GM18498 (cell line): ENCODE results near the gene ARL3.

Source experiments
- ATAC-seq: cut with Tn5 transposase; IDR thresholded peaks from one replicate; pipeline ENCODE4 v1.9.1; 2021; ENCODE audit warnings: mild to moderate bottlenecking, moderate library complexity; ENCODE audit not compliant: unreplicated experiment

The ARL3 gene

DNA sequence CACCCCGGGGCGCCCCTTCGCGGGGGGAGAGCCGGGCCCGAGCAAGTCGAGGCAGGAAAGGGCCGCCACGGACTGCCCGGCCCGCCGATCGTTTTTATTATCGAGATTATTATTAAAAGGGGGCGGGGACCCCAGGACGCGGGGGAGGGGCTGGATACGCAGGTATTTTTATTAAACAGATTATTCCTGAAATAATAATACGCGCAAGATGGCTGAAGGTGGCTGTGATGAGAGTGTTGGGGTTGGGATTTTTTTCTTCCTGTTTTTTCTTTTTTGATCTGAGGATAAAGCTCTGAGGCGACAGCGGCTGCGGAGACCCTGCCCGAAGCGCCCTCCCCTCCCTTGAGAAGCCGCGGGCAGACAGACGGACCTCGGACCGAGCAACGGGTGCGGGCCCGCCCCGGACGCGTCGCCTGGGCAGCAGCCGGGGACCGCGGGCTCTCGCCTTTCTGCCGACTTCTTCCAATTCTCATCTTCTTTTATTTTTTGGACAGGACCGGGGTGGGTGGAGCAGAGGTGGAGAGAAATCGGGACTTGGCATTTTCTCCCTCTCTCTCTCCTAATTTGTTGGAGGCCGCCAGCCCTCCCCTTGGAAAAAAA is 71.4 kb downstream of the ARL3 start:
- ATAC-seq: no peak

DNA sequence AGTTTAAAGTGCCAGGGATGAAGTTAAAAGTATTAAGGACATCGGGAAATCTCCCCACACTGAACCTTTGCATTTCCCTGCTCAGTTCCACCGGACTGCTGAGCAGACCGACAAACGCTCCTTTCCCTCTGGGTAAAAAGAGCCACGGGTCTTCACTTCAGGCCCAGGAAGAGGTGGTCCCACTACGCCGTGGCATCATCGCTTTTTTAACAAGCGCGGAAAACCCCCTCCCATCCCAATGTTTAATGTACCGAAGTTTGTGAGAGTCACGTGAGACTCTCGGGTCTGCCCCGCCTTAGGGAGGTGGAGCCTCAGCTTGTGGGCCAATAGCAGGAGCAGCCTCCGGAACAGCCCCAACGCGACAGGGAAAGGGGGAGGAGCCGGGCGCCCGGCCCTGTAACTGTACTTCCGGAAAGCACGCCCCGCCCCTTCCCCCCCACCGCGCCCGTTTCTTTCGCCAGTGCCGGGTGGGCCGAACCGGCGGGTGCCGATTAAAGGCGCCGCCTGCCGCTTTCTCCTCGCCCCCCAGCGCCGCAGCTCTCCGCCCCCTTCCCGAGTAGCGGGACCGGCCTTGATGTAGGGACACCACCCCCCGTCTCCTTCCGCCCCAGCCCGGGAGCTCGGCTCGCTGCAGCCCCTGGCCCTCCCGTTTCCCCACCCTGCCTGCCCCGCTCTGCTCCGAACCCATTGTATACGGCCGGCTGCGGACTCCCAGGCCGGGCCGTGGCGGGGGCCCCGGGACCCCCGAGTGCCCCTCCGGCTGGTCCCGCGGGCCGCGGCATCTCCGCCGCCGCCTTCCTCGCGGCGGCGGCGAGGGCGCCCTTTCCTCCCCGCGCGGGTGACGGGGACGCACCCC is 72.1 kb downstream of the ARL3 start:
- ATAC-seq: peak; percentile 57

- ATAC-seq: no peak
These were observed 72.8 kb downstream of the ARL3 start for GRCh38 chr10:102641402-102641801.

GRCh38 chr10:102639537-102639936 is 74.7 kb downstream of the ARL3 start:
- no peak for ATAC-seq

- no peak for ATAC-seq
These were observed 78.8 kb downstream of the ARL3 start for GRCh38 chr10:102635377-102635776.

DNA sequence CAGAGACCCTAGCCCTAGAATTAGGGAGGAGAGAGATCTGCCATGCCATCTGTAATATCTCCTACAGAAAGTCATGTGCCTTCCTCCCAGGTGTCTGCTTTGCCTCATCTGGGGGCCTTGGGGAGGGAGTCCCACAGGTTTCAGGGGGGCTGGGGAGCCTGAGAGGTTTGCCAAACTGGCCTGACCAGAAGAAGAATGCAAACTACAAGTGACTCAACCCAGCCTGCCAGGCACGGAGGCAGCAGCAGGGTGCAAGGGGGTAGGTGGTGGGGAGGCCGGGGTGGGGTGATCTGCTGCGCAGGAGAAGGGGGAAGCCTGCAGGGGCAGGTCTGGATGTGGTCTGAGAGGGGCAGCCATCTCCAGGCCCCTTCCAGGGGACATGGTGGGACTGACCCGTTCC is 79.5 kb downstream of the ARL3 start:
- no peak for ATAC-seq

DNA sequence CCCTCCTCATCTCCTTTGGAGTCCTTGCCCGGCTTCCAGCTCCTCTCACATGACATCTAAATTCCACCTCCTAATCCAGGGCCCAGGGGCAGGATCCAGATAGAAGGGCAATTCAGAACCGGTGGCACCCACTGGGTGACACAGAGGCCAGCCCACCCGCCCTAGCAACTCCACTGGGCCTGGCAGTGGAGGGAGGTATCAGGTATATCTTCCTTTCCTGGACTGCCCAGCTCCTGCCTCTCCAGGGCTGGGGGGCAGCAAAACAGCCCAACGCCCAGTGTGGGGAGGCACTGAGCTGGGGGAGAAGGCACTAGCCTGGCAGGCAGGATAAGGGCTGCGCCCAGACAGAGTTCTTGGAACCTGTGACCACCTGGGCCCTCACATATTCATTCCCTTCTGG is 80.3 kb downstream of the ARL3 start:
- no peak for ATAC-seq

GRCh38 chr10:102633287-102633686 is 80.9 kb downstream of the ARL3 start:
- ATAC-seq: no peak

DNA sequence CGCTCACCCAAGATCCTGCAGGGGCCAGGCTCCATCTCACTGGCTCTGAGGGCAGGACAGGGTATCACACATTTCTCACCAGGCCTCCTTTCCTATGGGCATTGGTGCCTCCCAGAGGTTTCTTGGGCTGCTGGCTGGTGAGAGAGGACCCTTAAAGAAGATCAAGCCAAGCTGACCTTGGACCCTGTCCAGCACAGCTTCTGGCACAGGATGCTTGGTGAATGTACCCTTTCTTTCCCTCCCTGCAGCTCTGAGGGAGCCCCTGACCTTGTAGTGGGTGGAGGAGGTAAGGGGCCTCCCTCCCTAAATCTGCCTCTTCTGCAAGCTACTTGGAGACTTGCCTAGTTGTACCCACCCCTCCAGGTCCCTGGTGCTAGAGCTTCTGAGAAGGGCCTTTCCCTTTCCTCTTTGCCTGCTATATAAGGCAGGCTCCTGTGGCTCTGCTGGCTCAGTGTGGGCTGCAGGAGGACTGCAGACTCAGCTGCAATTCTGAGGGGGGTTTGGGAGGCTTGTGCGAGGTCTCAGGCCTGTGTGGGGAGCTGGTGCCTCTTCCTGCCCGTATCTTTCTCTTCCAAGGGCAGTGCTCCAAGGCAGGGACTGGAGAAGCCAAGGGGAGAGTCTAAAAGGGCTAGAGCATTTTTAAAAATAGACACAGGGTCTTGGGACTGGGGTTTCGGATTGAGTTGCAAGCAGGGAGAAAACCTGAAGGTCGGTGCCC is 81.6 kb downstream of the ARL3 start:
- no peak for ATAC-seq

DNA sequence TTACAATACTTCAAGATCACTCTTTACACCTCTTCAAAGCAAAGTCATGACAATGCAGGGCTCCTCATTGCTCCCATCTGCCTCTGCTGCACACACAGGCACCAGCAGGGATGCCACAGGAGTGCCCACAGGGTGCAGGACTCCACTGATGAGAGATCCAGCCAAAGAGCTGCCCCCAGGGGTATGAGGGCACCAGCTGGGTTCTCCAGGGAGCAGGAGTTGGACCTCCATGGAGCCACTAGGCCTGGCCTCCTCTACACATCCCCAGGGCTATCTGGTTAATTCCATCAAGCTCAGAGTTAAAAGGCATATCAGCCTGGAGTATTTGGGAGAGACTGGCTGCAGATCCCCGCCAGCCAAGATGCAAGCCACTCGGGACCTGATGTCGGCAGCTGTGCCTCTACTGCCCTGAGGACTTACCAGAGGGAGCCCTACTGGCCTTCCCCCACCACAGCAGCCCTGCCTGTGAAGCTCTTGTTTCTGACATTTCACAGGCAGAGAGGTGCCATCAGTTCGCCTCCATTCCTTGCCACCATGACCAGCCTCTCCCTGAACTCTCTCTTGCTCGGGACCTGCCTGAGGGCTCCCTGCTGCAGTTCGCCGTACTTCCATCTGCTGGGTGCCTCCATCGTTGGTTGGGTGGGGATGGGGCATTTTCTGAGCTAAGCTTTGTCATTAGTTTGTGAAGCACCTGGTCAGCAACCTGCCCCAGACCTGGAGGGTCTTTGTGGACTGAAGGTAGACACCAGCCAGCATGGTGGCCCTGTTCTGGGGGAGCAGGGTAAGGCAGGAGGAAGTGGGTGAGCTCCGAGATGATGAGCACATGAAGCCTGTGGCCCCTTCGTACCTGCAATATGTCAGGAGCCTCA is 82.4 kb downstream of the ARL3 start:
- ATAC-seq: no peak

DNA sequence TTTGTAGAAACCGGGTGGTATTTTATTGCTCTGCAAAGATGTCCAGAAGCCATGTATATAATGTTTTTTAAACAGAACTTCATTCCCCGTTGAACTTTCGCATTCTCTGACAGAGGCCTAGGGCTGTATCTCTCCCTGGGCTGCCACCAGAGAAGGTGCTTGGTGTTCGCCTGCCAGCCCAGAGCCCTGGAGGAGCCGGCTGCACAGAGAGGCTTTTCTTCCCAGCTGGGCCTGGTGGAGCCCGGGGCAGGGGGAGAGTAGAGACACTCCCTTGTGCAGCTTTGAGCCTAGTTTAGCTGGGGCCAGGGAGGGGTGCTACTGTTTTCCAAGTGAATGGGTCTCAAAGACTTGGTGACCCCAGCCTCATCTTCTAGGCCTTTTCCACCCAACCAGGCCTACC is 83.5 kb downstream of the ARL3 start:
- ATAC-seq: no peak

DNA sequence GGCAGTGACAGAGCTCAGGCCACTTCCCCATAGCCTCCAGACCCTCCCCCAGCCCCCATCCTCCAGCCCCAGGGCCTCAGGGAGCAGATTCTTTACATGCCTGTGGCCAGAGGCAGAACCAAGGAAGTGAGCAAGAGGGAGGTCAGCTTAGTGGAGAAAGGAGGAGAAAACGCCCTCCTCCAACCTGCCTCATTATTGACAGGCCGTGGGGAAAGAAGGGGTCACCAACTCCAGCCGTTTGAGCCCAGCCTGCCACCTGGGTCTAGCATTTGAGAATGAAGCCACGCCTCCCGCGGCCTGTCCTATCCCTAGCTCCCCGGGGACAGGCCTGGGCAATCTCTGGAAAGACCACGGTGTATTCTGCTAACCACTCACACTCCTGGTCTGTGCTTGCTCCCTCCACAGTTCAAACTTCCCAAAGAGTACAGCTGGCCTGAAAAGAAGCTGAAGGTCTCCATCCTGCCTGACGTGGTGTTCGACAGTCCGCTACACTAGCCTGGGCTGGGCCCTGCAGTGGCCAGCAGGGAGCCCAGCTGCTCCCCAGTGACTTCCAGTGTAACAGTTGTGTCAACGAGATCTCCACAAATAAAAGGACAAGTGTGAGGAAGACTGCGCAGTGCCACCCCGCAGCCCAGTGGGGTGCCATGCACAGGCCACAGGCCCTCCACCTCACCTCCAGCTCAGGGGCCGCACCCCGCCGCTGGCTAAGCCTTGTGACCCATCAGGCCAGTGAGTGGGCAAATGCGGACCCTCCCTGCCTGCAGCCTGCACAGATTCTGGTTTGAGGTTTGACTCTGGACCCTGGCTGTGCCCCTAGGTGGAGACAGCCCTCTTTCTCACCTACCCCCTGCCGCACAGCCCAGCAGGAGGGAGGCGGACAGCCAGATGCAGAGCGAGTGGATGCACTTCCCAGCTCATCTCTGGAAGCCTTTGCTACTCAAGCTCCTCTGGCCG is 84.3 kb downstream of the ARL3 start:
- ATAC-seq: no peak

- ATAC-seq: no peak
These were observed 85.7 kb downstream of the ARL3 start for GRCh38 chr10:102628451-102628911.

GRCh38 chr10:102627736-102628293 is 86.4 kb downstream of the ARL3 start:
- ATAC-seq: no peak

DNA sequence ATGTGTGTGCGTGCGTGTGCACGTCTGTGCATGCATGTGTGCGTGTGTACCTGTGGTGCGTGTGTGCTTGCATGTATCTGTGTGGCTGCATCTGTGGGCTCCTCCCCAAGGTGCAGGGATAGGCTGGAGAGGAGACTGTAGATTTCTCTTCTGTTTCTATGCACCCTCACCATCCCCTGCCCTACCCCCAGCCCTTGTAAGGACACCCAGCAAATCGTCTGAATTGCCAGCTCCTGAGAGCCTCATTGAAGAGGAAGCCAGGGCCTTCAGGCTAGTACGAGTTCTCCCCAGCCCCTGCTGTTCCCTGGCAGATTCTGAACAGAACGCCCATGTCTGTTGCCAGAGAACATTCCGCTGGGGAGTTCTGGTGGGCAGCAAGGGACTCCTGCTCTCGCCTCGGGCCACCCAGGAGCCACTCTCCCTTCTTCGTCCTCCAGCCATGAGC is 86.9 kb downstream of the ARL3 start:
- no peak for ATAC-seq

DNA sequence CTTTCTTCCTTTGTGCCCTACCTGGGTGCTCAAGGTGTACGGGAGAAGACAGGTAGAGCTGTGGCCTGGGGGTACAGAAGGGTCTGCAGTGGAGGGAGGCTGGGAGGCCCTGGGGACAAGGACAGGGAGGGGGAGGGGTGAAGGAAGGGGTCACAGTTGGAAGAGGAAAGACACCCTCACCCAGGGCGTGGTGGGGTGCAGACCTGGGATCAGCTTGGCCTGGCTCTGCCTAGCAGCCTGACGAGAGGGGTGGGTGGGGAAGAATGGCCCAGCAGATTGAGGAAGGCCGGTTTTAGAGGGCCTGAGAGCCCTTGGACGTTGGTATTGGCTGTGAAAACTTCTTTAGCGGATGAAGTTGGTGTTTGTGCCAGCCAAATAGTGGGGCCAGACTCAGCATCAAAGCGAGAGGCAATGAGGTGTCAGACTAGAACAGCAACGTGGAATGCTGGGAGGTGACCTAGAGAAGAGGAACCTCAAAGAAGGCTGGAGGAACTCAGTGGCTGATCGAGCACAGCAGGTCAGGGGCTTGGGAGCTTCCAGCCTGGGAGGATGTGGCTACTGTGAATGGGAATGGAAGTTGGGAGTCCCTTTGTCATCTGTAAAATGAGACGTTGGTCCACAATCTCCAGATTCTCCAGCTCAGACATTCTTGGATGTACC is 88.0 kb downstream of the ARL3 start:
- no peak for ATAC-seq

DNA sequence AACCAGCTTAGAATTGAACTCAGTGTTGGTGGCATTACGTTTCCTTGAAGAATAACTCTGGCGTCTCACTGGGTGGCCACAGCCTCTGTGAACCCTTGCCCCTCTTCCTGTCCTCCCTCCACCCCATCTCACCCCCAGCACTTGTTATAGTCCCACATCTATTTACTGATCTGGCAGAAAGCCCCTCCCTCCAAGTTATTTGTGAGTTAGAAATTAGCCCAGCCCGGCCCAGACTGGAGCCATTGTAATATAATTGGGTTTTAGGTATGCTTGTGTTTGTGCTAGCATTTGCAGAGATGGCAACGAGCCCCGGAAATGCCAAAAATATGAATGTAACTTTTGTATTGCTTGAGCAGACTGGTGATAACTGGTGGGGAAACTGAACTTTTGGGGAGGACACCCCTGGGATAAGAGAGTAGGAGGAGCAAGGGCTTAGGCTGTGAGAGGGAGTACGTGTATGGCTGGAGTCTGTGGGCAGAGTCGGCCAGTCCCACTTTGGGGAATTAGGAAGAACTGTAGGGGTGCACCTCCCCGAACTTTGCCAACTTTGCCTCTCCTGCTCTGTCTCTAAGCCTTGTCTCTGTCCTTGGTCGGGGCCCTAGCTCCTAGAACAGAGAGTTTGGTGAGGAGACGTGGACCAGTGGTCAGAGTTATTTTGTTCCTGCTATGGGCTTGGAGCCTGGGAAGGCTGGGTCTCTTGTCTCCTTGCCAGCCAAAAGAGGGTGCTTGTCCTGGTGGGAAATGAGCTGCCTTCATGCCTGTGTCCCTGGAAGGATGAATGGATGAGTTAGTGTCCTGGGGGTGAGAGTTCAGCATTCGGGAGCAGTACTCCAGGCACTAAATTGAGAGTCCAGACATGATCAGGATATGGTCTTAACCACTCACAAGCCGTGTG is 89.2 kb downstream of the ARL3 start:
- no peak for ATAC-seq

DNA sequence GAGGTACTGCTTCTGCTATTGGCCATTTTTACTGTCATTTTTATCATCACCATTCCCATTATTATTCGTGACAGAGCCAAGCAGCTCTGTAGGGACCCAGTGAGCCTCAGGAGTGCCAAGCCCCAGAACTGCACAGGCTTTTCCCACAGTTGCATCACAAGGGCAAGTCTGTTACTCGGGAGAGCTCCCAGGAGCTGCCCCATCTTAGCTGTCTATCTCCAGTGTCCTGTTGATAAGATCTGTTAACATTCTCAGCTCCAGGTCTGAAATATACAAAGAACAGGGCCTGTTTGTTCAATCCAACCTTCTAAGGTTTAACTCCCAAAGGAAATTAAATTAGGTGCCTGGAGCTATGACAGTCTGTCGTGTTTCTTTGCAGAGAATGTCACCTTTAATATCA is 90.1 kb downstream of the ARL3 start:
- ATAC-seq: no peak
